Measurements from ENCODE around the gene PTPRR. TPM values are rescaled to one million over a fixed set of nuclear protein-coding genes. Genes with fewer than 3 reads are reported as not detected.

Gene PTPRR
- total RNA-seq, 1 experiment from 2014 or later: 0.46 TPM

DNA sequence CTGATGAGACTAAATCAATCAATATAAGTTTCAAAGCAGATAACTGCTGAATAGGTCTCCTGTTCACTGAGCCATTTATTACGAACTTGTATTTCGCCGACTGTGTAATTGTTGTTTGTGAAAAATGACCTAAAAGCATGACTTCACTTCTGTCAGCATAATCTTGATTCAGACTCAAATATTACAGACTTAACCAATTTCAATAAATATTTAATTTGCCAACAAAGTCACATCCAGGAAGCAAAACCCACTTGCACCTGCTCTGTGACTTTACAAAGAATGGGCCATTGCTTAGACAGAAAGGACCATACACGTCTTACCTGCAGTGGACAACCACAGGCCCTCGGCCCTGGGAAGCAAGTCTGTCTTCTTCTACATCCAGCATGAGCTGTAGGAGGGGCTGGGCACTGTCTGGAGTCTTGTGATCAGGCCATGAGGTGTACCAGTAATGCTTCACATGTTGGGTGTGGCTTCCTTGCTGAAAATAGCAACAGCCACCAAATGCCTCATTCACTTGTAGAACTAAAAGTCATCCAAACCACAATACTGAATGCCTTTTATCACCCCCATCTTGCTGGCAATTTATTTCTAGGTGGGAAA is 259.8 kb downstream of the PTPRR start:
- H3K9me3 Mint-ChIP-seq: no peaks in the 10 kb centered on the region
- CTCF ChIA-PET: no interaction called here
- no peak overlapping the region for H3K27ac Mint-ChIP-seq
- ATAC-seq: no peak
- no peak for DNase-seq (ENCODE audit: low spot score)
- no peaks in the 10 kb centered on the region for H3K27me3 Mint-ChIP-seq (ENCODE audit: low read depth)
- POLR2A ChIA-PET: no interaction called here
- H3K4me1 Mint-ChIP-seq: peaks cover 46% of the 10 kb centered on the region
- TF ChIP-seq TCF7 (CRISPR knock-in tag; IDR thresholded peaks at IDR 0.05; ENCODE audit: low read depth) (no peak), ETV6 (CRISPR knock-in tag; IDR thresholded peaks at IDR 0.05) (no peak), SOX15 (CRISPR knock-in tag; IDR thresholded peaks at IDR 0.05) (no peak), TP53 (CRISPR knock-in tag; IDR thresholded peaks at IDR 0.05) (no peak), CBFB (CRISPR knock-in tag; IDR thresholded peaks at IDR 0.05; ENCODE audit: low read depth) (no peak), HMGA2 (CRISPR knock-in tag; IDR thresholded peaks at IDR 0.05) (no peak), SMAD3 (CRISPR knock-in tag; IDR thresholded peaks at IDR 0.05; ENCODE audit: borderline replicate concordance) (no peak)
- TF ChIP-seq, protein P1, sequence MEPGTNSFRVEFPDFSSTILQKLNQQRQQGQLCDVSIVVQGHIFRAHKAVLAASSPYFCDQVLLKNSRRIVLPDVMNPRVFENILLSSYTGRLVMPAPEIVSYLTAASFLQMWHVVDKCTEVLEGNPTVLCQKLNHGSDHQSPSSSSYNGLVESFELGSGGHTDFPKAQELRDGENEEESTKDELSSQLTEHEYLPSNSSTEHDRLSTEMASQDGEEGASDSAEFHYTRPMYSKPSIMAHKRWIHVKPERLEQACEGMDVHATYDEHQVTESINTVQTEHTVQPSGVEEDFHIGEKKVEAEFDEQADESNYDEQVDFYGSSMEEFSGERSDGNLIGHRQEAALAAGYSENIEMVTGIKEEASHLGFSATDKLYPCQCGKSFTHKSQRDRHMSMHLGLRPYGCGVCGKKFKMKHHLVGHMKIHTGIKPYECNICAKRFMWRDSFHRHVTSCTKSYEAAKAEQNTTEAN (CRISPR knock-in tag; IDR thresholded peaks at IDR 0.05): no peak
- no peaks in the 10 kb centered on the region for H3K36me3 Mint-ChIP-seq
- H3K4me3 Mint-ChIP-seq: no peak overlapping the region

DNA sequence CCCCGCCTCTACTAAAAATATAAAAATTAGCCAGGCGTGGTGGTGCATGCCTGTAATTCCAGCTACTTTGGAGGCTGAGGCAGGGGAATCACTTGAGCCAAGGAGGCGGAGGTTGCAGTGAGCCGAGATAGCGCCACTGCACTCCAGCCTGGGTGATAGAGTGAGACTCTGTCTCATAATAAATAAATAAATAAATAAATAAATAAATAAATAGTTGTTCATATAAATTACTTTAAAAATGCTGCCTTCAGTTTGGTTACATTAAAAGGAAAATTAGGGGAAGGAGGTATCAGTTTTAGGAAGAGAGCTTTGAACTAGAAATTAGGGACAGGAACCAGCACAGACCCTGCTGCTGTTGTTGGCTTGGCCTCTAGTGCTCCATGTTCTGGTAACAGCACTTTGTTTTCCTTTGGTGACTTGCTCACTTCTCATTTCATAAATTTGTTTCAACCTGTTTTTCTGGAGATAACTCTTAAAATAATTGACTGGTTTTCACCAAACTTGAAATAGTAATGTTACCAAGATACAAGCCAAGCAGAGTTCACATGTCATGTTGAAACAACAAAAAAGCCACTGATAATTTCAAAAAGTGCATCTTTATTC is 260.4 kb downstream of the PTPRR start:
- ChIA-PET CTCF (no interaction called here), POLR2A (interaction anchor here (1.2 kb wide), 1 partner anchor 9 kb away, joined by 3 read pairs; no protein-coding TSS in a partner anchor)
- peaks cover 45% of the 10 kb centered on the region for H3K4me1 Mint-ChIP-seq
- ATAC-seq: no peak
- no peaks in the 10 kb centered on the region for H3K9me3 Mint-ChIP-seq
- H3K36me3 Mint-ChIP-seq: no peaks in the 10 kb centered on the region
- no peak overlapping the region for H3K27ac Mint-ChIP-seq
- TF ChIP-seq, protein P1 (CRISPR knock-in tag; IDR thresholded peaks at IDR 0.05): no peak
- TF ChIP-seq, protein P2, sequence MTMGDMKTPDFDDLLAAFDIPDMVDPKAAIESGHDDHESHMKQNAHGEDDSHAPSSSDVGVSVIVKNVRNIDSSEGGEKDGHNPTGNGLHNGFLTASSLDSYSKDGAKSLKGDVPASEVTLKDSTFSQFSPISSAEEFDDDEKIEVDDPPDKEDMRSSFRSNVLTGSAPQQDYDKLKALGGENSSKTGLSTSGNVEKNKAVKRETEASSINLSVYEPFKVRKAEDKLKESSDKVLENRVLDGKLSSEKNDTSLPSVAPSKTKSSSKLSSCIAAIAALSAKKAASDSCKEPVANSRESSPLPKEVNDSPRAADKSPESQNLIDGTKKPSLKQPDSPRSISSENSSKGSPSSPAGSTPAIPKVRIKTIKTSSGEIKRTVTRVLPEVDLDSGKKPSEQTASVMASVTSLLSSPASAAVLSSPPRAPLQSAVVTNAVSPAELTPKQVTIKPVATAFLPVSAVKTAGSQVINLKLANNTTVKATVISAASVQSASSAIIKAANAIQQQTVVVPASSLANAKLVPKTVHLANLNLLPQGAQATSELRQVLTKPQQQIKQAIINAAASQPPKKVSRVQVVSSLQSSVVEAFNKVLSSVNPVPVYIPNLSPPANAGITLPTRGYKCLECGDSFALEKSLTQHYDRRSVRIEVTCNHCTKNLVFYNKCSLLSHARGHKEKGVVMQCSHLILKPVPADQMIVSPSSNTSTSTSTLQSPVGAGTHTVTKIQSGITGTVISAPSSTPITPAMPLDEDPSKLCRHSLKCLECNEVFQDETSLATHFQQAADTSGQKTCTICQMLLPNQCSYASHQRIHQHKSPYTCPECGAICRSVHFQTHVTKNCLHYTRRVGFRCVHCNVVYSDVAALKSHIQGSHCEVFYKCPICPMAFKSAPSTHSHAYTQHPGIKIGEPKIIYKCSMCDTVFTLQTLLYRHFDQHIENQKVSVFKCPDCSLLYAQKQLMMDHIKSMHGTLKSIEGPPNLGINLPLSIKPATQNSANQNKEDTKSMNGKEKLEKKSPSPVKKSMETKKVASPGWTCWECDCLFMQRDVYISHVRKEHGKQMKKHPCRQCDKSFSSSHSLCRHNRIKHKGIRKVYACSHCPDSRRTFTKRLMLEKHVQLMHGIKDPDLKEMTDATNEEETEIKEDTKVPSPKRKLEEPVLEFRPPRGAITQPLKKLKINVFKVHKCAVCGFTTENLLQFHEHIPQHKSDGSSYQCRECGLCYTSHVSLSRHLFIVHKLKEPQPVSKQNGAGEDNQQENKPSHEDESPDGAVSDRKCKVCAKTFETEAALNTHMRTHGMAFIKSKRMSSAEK (CRISPR knock-in tag; IDR thresholded peaks at IDR 0.05; ENCODE audit: borderline replicate concordance): no peak
- no peaks in the 10 kb centered on the region for H3K27me3 Mint-ChIP-seq (ENCODE audit: low read depth)
- no peak overlapping the region for H3K4me3 Mint-ChIP-seq
- DNase-seq (ENCODE audit: low spot score): no peak

DNA sequence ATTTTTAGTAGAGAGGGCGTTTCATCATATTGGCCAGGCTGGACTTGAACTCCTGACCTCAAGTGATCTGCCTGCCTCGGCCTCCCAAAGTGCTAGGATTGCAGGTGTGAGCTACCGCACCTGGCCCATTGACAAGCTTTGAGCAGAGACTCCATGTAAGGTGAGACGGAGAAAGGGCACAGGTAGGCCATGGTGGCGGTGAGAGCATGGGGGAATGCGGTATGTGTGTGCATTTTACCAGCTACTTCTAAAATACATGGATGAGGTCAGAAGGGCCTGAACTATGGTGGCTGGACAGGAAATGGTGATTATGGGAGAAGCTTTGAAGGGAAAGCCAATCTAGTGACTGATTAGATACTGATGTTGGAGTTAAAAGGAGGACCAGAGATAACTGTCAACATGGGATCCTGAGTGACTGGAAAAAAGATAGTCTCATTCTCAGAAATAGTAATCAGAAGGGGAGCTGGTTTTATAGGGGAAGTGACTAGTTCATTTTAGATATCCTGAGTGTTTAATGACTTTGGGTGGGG is 261.4 kb downstream of the PTPRR start:
- Mint-ChIP-seq H3K4me3 (no peak overlapping the region), H3K27me3 (ENCODE audit: low read depth) (no peaks in the 10 kb centered on the region), H3K4me1 (peaks cover 36% of the 10 kb centered on the region), H3K9me3 (no peaks in the 10 kb centered on the region), H3K36me3 (no peaks in the 10 kb centered on the region), H3K27ac (no peak overlapping the region)
- ChIA-PET POLR2A (interaction anchor here (1.2 kb wide), 1 partner anchor 8 kb away, joined by 3 read pairs; no protein-coding TSS in a partner anchor), CTCF (no interaction called here)
- DNase-seq (ENCODE audit: low spot score): no peak
- no peak for ATAC-seq
- TF ChIP-seq, protein P3, sequence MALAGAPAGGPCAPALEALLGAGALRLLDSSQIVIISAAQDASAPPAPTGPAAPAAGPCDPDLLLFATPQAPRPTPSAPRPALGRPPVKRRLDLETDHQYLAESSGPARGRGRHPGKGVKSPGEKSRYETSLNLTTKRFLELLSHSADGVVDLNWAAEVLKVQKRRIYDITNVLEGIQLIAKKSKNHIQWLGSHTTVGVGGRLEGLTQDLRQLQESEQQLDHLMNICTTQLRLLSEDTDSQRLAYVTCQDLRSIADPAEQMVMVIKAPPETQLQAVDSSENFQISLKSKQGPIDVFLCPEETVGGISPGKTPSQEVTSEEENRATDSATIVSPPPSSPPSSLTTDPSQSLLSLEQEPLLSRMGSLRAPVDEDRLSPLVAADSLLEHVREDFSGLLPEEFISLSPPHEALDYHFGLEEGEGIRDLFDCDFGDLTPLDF (CRISPR knock-in tag; IDR thresholded peaks at IDR 0.05): no peak
- TF ChIP-seq NR1H2 (CRISPR knock-in tag; IDR thresholded peaks at IDR 0.05) (no peak), ZNF121 (CRISPR knock-in tag; IDR thresholded peaks at IDR 0.05) (no peak), PRRX2 (CRISPR knock-in tag; IDR thresholded peaks at IDR 0.05) (no peak), TCF7 (CRISPR knock-in tag; IDR thresholded peaks at IDR 0.05; ENCODE audit: low read depth) (no peak), ESRRA (CRISPR knock-in tag; IDR thresholded peaks at IDR 0.05; ENCODE audit: borderline replicate concordance) (no peak), GABPB1 (CRISPR knock-in tag; IDR thresholded peaks at IDR 0.05) (no peak)
- TF ChIP-seq, protein P4, sequence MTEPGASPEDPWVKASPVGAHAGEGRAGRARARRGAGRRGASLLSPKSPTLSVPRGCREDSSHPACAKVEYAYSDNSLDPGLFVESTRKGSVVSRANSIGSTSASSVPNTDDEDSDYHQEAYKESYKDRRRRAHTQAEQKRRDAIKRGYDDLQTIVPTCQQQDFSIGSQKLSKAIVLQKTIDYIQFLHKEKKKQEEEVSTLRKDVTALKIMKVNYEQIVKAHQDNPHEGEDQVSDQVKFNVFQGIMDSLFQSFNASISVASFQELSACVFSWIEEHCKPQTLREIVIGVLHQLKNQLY (CRISPR knock-in tag; IDR thresholded peaks at IDR 0.05): no peak
- TF ChIP-seq, protein P5, sequence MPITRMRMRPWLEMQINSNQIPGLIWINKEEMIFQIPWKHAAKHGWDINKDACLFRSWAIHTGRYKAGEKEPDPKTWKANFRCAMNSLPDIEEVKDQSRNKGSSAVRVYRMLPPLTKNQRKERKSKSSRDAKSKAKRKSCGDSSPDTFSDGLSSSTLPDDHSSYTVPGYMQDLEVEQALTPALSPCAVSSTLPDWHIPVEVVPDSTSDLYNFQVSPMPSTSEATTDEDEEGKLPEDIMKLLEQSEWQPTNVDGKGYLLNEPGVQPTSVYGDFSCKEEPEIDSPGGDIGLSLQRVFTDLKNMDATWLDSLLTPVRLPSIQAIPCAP (CRISPR knock-in tag; IDR thresholded peaks at IDR 0.05): no peak
- TF ChIP-seq, protein P6, sequence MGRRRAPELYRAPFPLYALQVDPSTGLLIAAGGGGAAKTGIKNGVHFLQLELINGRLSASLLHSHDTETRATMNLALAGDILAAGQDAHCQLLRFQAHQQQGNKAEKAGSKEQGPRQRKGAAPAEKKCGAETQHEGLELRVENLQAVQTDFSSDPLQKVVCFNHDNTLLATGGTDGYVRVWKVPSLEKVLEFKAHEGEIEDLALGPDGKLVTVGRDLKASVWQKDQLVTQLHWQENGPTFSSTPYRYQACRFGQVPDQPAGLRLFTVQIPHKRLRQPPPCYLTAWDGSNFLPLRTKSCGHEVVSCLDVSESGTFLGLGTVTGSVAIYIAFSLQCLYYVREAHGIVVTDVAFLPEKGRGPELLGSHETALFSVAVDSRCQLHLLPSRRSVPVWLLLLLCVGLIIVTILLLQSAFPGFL (CRISPR knock-in tag; IDR thresholded peaks at IDR 0.05; ENCODE audit: borderline replicate concordance): no peak

All from WTC11 (cell line).